Inflammatory macrophage (primary cell): ENCODE data around the gene STRBP.
"Not testable (repeated sequence)": the region's sequence is repeated elsewhere in the genome, so short reads cannot be mapped to it uniquely, and the experiment has no call there.

Experiments
- DNase-seq, 2 donors: peaks; one replicate each; pipeline ENCODE4 v3.0.0-alpha.2; 2020 to 2022

STRBP gene

DNA sequence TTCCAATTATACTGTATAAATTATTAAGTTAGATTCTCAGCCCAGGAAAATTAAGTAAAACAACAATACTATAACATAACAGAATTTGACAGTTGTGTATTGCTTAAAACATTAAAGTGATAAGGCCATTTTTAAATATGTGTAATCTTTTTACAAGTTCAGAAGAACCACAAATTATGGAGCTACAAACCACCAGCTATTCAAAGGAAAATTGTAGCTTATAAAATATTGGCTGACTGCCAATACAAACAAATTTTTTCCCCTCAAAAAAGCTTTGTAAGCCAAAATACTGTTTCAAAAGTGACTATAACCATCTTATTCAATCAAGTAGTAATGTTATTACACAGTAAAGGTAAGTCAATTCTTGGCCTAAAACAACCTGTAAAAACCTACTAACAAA is 21.9 kb downstream of the STRBP start:
- DNase-seq = no peak

DNA sequence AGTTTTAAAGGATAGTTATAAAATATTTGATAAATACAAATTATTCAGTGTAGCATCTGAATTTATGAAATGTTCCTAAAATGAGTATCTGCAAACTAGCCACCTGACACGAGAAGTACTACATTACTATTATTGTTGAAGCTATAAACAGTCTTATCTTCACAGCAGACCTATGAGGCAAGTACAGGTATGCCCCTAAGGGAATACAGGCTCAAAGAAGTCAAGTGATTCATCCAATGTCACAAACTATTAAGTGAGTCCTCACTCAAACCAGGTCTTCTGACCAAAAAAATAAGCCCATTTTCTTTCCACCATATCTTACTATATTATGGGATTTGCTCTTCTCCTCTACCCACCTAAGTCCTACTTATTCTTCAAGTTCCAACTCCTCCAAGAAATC is 28.7 kb downstream of the STRBP start:
- DNase-seq = no peak

DNA sequence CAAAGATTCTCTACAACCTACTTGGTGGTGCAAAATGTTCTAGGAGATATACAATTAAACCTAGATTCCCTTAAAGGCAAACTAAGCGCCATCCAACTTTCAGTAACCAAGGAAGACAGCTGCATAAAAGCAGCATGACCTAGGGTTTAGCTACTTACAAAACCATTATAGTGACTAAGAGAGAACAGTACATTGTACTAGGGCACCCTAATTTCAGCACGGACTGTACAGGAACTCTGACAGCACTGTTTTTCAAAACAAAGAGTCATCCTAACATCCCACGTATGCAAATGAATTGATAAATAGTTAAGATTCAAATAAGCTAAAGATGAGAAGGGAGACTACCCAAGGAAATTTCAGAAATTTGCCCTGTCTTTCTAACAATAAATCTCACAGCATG is 30.0 kb downstream of the STRBP start:
- peak in 1 of 2 donors; percentile 11 for DNase-seq

DNA sequence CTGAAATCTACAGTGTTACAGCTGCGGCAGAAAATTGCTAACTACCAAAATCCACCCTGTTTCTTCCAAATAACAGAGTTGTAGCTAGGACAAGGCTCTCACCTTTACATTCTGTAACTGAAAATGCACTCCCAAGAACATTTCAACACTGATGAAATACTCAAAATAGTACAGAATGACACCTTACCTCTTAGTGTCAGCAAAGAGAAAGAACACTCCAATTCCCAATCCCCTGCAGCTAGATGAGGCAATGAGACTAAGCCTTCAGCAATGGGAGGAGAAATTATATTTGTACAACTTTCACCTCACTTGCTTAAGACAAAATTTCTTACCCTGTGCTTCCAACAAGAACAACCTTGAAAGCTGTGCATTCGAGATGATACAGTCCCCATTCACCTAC is 31.2 kb downstream of the STRBP start:
- no peak for DNase-seq

DNA sequence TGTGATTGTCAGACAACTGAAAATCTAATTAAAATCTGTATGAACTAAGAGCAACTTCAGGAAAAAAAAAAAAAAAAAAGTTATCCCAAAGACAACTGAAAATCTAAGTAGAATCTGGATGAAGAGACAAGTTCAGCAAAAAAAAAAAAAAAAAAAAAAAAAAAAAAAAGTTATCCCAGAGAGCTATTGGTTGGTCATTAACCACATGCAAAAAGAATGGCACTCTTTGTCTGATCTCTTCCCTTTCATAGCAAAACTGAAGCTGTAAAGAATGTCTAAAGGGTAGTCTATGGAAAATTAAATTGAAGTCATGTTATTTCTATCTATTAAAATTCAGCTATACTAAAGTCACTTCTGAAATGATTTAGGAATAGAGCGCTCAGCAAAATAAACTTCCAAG is 32.9 kb downstream of the STRBP start:
- no peak for DNase-seq

DNA sequence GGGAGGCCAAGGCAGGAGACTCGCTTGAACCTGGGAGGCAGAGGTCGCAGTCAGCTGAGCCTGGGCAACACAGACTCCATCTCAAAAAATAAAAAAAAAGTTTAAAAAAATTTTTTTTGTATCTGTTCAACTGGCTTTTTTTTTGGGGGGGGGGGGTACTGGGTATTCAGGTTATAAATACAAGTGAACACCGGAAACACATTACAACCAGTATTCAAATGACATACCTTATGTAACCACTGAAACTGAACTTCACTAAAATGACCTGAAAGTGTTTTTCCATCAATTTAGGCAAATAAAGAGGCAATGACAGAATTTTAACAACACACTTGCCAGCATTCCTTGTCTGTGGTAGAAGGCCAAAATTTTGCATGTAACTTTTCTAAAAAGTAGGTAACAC is 33.5 kb downstream of the STRBP start:
- DNase-seq = no peak

DNA sequence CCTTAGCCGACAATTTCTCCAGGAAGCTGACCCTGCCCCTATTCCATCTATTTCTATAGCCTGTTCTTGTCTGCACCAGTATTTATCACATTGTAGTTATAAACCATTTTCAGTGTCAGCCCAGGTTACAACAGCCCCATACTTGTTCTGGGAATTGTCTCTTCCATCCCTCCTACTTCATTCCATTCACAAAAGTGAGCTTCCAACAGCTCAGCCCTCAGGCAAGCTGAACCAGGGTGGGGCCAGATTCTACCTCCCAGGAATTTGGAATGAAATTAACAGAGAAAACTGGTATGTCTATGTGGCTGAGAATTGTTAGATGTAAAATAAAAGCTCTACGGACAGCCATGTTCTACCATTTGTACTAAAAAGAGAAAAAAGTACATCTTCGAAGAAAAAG is 36.1 kb downstream of the STRBP start:
- DNase-seq = no peak

DNA sequence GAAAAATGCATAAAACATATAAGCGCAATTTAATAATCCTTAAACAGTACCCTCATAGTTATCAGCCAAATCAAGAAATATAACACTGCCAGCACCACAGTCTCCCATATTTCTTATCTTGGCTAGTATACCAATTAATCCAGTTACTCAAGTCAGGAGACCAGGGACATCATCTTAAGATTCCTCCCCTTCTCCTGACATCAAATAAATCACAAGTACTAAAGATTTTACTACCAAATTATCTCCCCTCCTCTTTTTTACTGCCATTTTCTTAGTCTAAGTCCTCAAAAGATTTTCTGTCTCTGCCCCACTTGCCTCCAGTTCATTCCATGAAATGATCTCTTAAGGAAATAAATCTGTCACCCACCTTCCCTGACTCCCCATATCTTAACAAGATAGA is 37.0 kb downstream of the STRBP start:
- DNase-seq = no peak

DNA sequence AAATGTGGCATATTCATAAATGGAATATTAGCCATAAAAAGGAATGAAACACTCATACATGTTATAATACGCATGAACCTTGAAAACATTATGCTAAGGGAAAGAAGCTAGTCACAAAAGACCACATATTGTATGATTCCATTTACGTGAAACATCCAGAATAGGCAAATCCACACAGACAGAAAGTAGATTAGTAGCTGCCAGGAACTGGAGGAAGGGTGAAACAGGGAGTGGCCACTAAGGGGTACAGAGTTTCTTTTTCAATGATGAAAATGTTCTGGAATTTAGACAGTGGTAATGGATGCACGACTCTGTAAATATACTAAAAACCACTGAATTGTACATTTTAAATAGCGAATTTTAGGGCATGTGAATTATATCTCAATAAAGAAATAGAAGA is 39.4 kb downstream of the STRBP start:
- DNase-seq = no peak

DNA sequence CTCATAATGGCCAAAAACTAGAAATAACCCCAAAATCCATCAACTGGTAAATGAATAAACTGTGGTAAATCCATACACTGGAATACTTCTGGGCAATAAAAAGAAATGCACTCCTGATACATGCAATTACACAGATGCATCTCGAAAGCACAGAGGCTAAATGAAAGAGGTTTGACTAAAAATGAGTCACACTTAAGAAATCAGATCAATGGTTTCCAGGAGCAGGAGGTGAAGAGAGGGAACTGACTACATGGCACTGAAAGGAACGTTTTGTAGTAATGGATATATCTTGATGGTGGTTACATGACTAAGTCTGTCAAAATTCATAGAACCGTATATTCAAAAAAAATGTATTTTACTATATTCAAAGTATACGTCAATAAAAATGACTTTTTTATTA is 42.4 kb downstream of the STRBP start:
- no peak for DNase-seq

DNA sequence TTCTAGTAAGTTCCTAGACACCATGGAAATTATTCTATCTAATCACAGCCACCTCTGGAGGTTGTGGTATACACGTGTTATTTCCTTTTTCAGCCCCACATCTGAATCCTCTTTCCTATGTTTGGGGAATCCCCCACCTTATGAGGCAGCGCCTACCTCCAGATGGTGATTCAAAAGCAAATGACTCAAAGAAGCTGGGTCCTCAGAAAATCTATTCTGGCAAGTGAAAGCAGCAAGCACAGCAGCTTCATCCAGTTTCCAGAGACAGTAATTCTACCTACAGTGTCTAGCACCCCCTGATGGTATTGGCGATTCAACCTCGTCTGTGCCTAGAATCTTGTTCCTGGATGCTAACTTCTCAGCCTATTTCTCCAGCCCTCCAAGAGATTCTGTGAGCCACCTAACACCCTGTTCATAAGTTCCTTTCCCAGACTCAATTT is 43.0 kb downstream of the STRBP start:
- DNase-seq = peak; percentile 24 to 56

DNA sequence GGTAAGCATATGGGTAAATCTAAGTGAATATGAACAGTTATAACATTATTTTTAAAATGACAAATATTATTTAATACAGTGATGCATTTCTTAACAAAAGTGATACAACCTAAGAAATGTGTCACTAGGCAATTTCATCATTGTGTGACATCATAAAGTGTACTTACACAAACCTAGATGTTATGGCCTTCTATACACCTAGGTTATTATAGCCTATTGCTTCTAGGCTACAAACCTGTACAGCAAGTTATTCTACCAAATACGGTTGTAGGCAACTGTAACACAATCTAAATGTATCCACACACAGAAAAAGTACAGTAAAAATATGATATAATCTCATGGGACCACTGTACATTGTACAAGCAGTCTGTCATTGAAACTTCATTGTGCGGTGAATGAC is 48.3 kb downstream of the STRBP start:
- no peak for DNase-seq

DNA sequence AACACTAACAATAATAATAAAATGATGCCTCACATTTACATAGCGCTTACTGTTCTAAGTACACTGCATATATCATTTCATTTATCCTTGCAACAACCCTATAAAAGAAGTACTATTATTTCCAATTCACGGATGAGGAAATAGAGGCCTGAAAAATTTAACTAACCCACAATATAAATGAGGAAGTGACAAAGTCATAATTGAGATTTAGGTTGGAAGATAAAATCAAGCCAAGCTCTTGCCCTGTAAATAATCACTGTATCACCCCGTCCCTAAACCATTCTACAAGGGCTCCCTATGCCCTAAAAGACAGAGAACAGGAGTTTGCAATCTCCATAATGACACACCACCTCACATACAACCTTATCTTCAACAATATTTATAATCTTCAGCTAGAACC is 49.6 kb downstream of the STRBP start:
- DNase-seq = no peak

DNA sequence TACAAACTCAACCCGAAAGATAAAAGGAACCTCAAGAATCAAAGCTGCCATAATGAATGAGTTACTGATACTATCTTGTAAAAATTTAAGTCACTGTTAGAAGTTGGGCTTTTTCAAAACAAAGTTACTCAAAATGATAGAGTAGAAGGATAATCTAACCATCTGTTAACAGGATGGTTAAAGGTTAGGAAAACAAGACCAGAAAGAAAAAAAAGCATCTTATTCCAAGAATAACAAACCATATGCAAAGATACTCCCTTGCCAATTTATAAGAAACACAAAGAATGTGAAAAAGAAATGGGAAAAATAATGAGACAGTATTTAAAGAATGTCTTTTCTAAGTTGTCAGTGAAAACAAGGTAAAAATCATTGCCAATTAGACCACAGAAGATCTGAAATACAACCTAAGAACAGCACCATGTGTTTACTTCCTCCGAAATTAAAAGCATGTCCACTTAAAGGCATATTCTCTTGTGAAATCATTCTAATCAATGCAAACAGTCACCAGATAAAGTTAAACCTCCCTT is 51.2 kb downstream of the STRBP start:
- DNase-seq = no peak

DNA sequence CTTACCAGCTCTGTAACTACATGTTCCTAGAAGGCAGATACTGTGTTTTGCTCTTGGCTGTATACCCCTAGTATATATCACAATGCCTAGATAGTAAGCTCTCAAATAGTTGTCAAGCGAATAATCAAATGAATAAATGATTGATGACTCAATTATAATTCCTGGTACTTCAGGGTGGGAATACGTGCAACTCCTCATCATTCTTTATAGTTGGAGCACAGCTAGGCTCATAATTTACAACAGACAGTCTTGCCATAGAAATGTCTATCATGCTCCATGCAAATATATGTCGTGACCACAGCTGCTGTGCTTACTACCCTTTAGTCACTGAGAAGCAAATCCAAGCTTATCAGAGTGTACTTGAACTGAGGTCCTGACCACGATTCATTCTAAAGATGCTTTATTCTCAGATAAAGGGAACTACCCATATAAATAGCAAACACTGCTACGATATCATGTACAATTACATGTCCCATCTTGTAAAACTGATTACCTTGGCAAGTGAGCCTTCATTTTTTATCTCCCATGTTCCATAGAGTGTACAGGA is 52.1 kb downstream of the STRBP start:
- DNase-seq = no peak

DNA sequence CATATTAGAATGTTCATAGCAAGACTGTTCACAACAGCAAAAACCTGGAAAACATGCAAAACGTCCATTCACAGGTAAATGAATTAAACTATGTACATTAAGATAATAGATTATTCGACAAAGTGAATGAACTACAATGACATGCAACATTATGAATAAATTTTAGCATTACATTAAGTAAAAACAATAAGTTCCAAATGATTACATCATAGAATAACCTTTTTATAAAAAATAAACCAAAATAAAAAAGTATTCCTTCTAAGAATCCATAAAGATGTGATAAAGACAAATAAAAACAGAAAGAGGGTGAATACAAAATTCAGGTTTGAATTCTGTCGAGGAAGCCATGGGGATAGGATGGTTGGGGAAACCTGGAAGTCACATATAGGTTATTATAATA is 57.3 kb downstream of the STRBP start:
- DNase-seq = no peak

DNA sequence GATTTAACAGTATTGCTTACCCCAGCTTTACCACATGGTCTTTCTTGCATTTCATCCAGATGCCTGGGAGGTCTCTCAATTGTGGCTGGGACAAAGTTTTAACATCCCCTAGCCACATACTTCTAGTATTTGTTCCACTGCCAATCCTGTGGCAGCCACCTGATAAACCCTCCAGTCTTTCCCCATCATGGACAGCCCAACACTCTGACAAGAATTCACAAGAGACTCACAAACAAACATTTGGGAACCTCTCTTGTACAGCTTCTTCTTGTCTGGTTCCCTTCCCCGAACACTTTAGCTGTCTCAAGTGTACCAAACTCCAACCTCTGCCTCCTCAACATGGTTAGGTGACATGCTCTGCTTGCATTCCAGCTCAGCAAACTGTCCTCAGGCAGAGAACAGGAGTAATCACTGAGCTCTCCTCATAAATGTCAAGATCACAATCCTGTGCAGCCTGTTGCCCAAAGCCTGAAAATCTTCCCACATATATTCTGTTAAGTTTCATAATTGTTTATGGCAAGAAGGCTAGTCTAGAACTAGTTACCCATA is 59.7 kb downstream of the STRBP start:
- DNase-seq = no peak

DNA sequence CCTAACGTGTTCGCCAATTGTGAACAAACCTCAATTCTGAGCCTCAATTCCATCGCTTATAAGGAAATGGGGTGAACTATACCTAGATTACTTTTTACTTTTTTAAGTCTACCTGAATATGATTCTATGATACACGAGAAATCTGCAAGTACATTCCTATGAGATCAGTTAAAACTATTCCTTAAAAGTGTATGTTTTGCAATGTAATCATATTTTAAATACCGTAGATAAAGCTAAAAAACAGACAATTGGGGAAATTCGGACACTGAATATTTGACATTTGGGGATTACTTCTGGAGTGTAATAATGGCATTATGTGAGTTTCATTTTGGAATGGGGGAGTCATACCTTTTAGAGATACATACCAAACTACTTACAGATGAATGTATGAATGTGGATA is 62.3 kb downstream of the STRBP start:
- DNase-seq = no peak

DNA sequence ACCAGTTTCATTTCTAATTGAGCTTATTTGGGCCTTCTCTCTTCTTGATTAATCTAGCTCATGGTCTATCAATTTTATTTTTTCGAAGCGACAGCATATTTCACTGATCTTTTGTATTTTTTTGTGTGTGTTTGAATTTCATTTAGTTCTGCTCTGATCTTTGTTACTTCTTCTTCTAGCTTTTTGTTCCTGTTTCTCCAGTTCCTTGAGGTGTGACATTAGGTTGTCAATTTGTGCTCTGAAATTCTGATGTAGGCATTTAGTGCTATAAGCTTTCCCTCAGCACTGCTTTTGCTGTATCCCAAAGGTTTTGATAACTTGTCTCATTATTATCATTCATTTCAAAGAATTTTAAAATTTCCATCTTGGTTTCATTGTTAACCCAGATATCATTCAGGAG is 67.3 kb downstream of the STRBP start:
- DNase-seq = no peak

DNA sequence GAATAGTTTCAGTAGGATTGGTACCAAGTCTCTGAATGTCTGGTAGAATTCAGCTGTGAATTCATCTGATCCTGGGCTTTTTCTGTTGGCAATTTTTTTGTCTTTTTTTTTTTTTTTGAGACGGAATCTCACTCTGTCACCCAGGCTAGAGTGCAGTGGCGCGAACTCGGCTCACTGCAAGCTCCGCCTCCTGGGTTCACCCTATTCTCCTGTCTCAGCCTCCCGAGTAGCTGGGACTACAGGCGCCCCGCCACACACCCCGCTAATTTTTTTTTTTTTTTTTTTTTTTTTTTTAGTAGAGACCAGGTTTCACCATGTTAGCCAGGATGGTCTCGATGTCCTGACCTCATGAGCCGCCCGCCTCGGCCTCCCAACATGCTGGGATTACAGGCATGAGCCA is 67.9 kb downstream of the STRBP start:
- DNase-seq = not testable (repeated sequence)

DNA sequence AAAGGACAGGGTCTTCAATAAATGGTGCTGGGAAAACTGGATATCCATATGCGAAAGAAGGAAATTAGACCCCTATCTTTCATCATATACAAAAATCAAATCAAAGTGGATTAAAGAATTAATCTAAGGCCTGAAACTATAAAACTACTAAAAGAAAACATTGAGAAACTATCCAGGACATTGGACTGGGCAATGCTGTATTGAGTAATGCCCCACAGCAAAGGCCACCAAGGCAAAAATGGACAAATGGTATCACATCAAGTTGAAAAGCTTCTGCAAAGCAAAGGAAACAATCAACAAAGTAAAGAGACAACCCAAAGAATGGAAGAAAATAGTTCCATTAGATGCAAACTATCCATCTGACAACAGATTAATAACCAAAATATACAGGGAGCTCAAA is 72.3 kb downstream of the STRBP start:
- DNase-seq = no peak

DNA sequence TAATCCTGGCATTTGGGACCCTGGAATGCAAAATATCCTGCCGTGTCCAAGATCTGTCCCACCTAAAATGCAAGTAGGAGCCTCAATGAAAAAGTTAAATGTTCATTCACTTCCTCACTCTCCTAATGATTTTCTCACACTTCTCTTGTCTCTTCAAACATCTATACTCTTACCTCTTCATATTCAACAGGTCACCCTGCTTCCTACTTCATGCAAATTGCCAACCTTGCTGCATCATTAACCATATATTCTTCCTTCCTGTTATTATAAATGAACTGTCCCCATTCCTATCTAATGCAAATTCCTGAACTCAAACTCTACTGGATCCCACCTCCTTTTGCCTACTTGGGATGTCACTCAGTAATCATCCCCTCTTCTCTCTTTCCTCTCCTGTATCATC is 74.4 kb downstream of the STRBP start:
- no peak for DNase-seq

DNA sequence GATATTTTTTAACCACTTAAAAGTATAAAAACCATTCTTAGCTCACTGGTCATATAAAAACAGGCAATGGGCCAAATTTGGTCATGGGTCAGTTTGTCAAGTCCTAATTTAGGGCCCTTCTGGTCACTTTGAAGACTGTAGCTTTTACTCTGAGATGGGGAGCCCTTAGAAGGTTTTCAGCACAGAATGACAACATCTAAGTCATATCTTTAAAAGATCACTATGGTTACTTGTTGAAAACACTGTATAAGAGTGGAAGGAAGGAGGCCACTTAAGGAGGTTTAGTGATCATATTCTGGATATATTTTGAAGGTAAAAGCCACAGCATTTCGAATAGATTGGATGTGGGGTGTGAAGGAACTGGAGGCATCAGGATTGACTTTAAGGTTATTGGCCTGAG is 76.7 kb downstream of the STRBP start:
- no peak for DNase-seq

DNA sequence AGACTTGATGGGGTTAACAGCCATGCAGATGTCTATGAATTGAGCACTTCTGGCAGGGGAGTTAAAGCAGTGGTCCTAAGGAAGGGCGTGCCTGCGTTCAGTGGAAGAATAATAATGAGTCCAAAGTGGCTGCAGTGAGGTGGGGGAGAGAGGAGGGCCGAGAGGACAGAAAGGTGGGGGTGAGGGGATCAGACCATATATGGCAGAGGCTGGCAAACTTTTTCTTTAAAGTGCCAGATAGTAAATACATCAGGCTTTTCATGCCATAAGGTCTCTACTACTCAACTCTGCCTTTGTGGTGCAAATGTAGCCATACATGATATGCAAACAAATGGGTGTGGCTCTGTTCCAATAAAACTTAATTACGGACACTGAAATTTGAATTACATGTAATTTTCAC is 77.1 kb downstream of the STRBP start:
- no peak for DNase-seq

DNA sequence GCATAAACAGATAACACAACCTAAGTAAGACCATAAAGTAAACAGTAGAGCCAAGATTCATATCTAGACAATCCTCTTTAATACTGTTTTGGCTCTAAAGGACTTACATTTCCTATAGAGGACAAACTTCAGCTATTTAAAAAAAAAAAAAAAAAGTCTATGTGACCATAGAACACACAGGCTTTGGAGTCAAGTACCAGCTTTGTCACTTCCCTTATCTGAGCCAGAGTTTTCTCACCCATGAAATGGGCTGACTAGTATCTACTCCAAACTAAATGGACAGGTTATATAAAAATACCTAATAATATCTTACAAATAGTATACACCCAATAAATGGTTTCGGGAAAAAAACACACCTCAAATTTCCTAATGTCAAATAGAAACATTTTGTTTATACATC is 81.3 kb downstream of the STRBP start:
- no peak for DNase-seq
